HG02840 (cell line): ENCODE data around the gene EIF2A.

ENCODE experiments used
- ATAC-seq: cut with Tn5 transposase; IDR thresholded peaks from one replicate; pipeline ENCODE4 v1.9.1; 2021; ENCODE audit warnings: mild to moderate bottlenecking, moderate library complexity, moderate number of reproducible peaks; ENCODE audit not compliant: unreplicated experiment, low FRiP score

EIF2A gene

DNA sequence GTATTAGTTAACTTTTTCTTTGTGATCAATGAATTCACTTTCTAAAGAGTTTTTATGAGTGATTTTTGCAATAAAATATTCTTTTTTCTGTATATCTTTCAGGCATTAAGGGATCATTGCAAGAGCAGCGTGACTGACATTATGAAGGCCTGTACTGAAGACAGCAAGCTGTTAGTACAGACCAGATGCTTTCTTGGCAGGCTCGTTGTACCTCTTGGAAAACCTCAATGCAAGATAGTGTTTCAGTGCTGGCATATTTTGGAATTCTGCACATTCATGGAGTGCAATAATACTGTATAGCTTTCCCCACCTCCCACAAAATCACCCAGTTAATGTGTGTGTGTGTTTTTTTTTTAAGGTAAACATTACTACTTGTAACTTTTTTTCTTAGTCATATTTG is 81.0 kb downstream of the EIF2A start:
- ATAC-seq, result no peak

DNA sequence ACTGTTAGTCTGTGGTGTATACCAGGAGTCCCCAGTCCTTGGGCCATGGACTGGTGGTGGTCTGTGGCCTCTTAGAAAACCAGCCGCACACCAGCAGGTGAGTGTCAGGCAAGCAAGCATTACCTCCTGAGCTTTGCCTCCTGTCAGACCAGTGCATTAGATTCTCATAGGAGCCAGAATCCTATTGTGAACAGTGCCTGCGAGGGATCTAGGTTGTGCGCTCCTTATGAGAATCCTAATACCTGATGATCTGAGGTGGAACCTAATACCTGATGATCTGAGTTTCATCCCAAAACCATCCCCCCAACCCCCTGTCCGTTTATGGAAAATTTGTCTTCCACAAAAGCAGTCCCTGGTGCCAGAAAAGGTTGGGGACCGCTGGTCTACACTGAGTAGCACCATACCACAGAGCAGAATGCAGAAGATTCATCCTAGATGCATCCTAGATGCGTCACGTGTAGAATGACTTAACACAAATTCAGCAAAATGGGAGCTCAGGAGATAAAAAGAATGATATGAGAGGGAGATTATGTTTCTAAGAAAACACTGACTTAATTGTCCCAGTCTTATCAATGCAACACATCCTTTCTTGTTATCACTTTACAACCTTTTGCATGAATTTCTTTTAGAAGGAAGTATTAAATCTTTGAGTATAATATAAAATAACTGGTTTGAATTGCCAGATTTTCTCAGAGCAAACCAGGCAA is 85.1 kb downstream of the EIF2A start:
- no peak for ATAC-seq

DNA sequence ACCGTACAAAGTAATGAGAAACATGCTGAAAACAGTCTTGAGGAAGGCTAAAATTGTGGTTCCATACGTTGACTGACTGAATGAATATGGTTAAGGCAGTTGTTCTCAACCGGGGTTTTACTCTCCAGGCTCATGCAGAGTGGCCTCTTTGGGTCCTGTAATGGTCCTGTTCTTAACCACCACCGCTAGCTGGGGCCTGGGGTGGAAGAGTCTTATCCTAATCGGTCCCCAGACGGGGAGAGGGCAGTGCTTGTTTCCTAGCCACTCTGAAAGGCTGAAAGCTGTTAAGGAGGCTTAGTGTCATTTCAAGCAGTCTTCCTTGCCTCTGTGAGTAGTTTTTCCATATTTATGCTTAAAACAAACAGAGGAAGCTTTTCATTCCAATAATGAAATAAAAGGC is 88.5 kb downstream of the EIF2A start:
- no peak for ATAC-seq

DNA sequence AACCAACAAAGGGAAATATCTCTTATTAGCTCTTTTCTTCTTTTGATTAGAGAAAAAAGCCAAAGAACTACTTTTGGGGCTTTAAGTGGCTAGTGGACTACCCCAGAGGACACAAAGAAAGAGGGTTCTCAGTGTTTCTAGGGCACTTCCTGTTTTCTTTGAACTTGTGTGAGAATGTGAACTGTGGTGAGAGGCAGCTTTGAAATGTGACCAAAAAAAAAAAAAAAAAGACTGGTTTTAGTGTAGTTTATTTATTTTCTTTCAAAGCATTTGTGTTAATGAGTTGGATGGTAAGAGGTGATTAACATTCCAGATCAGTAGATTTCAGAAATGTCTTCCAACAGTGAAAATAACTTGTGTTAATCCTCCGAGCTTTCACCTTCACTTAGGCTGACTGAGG is 88.9 kb downstream of the EIF2A start:
- no peak for ATAC-seq
